Lower leg skin (tissue), 4 donors: ENCODE results near the gene EXOC6B. TPM values are rescaled to one million over a fixed set of nuclear protein-coding genes. Genes with fewer than 3 reads are reported as not detected.
"Not testable (repeated sequence)": the region's sequence is repeated elsewhere in the genome, so short reads cannot be mapped to it uniquely, and the experiment has no call there.

Experiments used
- DNase-seq, 2 donors: peaks; one replicate each; pipeline ENCODE4 v3.0.0-alpha.2; 2019; ENCODE audit warnings: low spot score in 2 of 2
- H3K4me3 ChIP-seq: fragments of 200-600 bp; sonication (generic); 2 replicates; pipeline ENCODE4 v1.5.1; 2017; ENCODE audit warnings: mild to moderate bottlenecking, low read depth; ENCODE audit not compliant: poor library complexity, severe bottlenecking
- POLR2A ChIP-seq, 2 donors: fragments of 450-650 bp; IDR thresholded peaks; one replicate each; pipeline ENCODE4 v1.6.1; 2016 to 2017; ENCODE audit warnings: antibody characterized with exemption in 2 of 2, mild to moderate bottlenecking in 1 of 2, moderate library complexity in 1 of 2
- WGBS, 2 donors: methylation state at CpG; one replicate each; pipeline ENCODE4 v1.1.5; 2018; 5-methylcytosine and 5-hydroxymethylcytosine counted together
- intact Hi-C: fragments of 100-400 bp; cut with DNase I; formaldehyde crosslinking; loops from one replicate; pipeline ENCODE4 v1.15.0; 2023; ENCODE audit warnings: low total_unique reads
- total RNA-seq, 4 donors: library from RNA; depleted of rRNA; stranded (reverse); fragments of >200 nt; gene quantifications; one replicate each; pipeline ENCODE4 v1.1.0, GENCODE V29; 2016
- TF ChIP-seq, protein P1 (sequence below), 3 donors: fragments of 450-650 bp; IDR thresholded peaks; one replicate each; pipeline ENCODE4 v1.5.1; 2016; ENCODE audit warnings: antibody characterized with exemption in 3 of 3, mild to moderate bottlenecking in 3 of 3, moderate library complexity in 2 of 3

Gene EXOC6B
- total RNA-seq, 4 donors from 2014 or later = 85.8 to 164 (median 103) TPM

GRCh38 chr2:72555943-72556342 lies 269.9 kb downstream of the EXOC6B start:
- WGBS, 2 donors = 97 to 100% methylated on average over 1 of the region's 1 CpG
- intact Hi-C loops = no loop called here
- no peak for TF ChIP-seq POLR2A (IDR thresholded peaks at IDR 0.05)
- TF ChIP-seq, protein P1, sequence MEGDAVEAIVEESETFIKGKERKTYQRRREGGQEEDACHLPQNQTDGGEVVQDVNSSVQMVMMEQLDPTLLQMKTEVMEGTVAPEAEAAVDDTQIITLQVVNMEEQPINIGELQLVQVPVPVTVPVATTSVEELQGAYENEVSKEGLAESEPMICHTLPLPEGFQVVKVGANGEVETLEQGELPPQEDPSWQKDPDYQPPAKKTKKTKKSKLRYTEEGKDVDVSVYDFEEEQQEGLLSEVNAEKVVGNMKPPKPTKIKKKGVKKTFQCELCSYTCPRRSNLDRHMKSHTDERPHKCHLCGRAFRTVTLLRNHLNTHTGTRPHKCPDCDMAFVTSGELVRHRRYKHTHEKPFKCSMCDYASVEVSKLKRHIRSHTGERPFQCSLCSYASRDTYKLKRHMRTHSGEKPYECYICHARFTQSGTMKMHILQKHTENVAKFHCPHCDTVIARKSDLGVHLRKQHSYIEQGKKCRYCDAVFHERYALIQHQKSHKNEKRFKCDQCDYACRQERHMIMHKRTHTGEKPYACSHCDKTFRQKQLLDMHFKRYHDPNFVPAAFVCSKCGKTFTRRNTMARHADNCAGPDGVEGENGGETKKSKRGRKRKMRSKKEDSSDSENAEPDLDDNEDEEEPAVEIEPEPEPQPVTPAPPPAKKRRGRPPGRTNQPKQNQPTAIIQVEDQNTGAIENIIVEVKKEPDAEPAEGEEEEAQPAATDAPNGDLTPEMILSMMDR (IDR thresholded peaks at IDR 0.05) = no peak
- H3K4me3 ChIP-seq = no peak overlapping the region
- DNase-seq = no peak

DNA sequence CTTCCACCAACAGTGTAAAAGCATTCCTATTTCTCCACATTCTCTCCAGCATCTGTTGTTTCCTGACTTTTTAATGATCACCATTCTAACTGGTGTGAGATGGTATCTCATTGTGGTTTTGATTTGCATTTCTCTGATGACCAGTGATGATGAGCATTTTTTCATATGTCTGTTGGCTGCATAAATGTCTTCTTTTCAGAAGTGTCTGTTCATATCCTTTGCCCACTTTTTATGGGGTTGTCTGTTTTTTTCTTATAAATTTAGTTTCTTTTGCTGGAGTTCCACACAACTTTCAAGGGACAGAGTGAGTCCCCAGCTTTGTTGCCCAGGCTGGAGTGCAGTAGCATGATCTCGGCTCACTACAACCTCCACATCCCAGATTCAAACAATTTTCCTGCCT lies 270.5 kb downstream of the EXOC6B start:
- 100% methylated on average over 1 of the region's 1 CpG for WGBS, 2 donors
- H3K4me3 ChIP-seq, intact Hi-C loops, DNase-seq: not testable (repeated sequence)

- intact Hi-C loops, H3K4me3 ChIP-seq, DNase-seq: not testable (repeated sequence)
- 100% methylated on average over 1 of the region's 1 CpG for WGBS, 2 donors
These were observed 270.9 kb downstream of the EXOC6B start for GRCh38 chr2:72554910-72555309.

DNA sequence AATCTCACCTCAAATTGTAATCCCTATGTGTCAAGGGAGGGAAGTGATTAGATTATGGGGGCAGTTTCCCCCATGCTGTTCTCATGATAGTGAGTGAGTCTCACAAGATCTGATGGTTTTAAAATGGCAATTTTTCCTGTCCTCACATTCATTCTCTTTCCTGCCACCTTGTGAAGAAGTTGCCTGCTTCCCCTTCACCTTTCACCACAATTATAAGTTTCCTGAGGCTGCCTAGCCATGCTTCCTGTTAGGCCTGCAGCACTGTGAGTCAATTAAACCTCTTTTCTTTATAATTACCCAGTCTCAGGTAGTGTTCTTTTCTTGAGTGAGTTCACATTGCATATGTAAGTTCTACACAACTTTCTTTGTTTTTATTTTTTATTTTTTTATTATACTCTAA lies 271.5 kb downstream of the EXOC6B start:
- intact Hi-C loops = no loop called here
- H3K4me3 ChIP-seq = no peak overlapping the region
- TF ChIP-seq, protein P1 (IDR thresholded peaks at IDR 0.05) = no peak
- TF ChIP-seq POLR2A (IDR thresholded peaks at IDR 0.05) = no peak
- no peak for DNase-seq

GRCh38 chr2:72548081-72548764 lies 277.6 kb downstream of the EXOC6B start:
- TF ChIP-seq, protein P1 (IDR thresholded peaks at IDR 0.05) = no peak
- no peak for TF ChIP-seq POLR2A (IDR thresholded peaks at IDR 0.05)
- no peak for DNase-seq
- no peak overlapping the region for H3K4me3 ChIP-seq
- intact Hi-C loops = no loop called here
- WGBS, 2 donors = 85 to 90% methylated on average over 5 of the region's 5 CpGs

DNA sequence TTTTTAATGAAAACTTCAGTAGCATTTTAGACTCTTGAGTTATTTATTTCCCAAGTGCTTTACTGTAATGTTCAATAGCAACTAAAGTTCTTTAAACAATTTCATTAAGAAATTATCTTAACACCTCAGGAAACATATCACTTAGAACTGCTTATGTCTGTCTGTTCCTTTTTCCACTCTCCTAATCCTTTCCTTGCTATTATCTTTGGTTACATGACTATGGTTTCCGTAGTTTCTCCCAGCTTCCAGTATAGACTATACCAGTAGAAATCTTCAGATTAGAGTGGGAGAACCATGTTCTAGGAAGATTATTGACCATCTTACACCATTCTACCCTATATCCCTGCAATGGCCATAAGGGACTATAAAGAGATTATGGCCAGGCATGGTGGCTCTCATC lies 280.0 kb downstream of the EXOC6B start:
- intact Hi-C loops = no loop called here
- no peak for TF ChIP-seq POLR2A (IDR thresholded peaks at IDR 0.05)
- TF ChIP-seq, protein P1 (IDR thresholded peaks at IDR 0.05) = no peak
- 98 to 100% methylated on average over 1 of the region's 1 CpG for WGBS, 2 donors
- no peak for DNase-seq
- H3K4me3 ChIP-seq = no peak overlapping the region

- no peak for TF ChIP-seq POLR2A (IDR thresholded peaks at IDR 0.05)
- TF ChIP-seq, protein P1 (IDR thresholded peaks at IDR 0.05) = no peak
- intact Hi-C loops = no loop called here
- no peak overlapping the region for H3K4me3 ChIP-seq
- no peak for DNase-seq
These were observed 281.3 kb downstream of the EXOC6B start for GRCh38 chr2:72544554-72544953.
